HEK293T (cell line): ENCODE data around the gene CCDC86.

ENCODE experiments used
- CTCF ChIA-PET: fragments of 350-600 bp; formaldehyde crosslinking; extraction: SDS; loops from one replicate; lab custom pipeline; 2021; ENCODE audit warnings: antibody characterized with exemption, inconsistent platforms; lab: Yijun Ruan, JAX
- POLR2A ChIA-PET: fragments of 350-600 bp; formaldehyde crosslinking; extraction: SDS; loops from one replicate; lab custom pipeline; 2020; ENCODE audit warnings: antibody characterized with exemption, inconsistent platforms; lab: Yijun Ruan, JAX
- DNase-seq: peaks from one replicate; pipeline ENCODE4 v3.0.0; 2012; ENCODE audit warnings: mixed read lengths; ENCODE audit errors: extremely low spot score
- ARNT ChIP-seq: fragments of 450-650 bp; IDR thresholded peaks from 2 replicates; pipeline ENCODE4 v1.6.1; 2017; ENCODE audit warnings: mild to moderate bottlenecking
- BHLHE40 ChIP-seq: fragments of 450-650 bp; IDR thresholded peaks from 2 replicates; pipeline ENCODE4 v1.6.1; 2016; ENCODE audit warnings: mild to moderate bottlenecking, moderate library complexity, borderline replicate concordance
- CTBP1 ChIP-seq: fragments of 450-650 bp; IDR thresholded peaks from 2 replicates; pipeline ENCODE4 v1.6.1; 2016; ENCODE audit warnings: borderline replicate concordance
- ELF4 ChIP-seq: fragments of 450-650 bp; IDR thresholded peaks from 2 replicates; pipeline ENCODE4 v1.6.1; 2017; ENCODE audit warnings: antibody characterized with exemption
- FOXA1 ChIP-seq: fragments of 450-650 bp; IDR thresholded peaks from 2 replicates; pipeline ENCODE4 v1.6.1; 2016; ENCODE audit warnings: mild to moderate bottlenecking
- FOXK2 ChIP-seq: fragments of 450-650 bp; IDR thresholded peaks from 2 replicates; pipeline ENCODE4 v1.6.1; 2016; ENCODE audit warnings: mild to moderate bottlenecking
- FOXM1 ChIP-seq: fragments of 450-650 bp; IDR thresholded peaks from 2 replicates; pipeline ENCODE4 v1.6.1; 2017; ENCODE audit warnings: mild to moderate bottlenecking, borderline replicate concordance
- HDGF ChIP-seq: fragments of 450-650 bp; IDR thresholded peaks from 2 replicates; pipeline ENCODE4 v1.6.1; 2017; ENCODE audit warnings: antibody characterized with exemption, borderline replicate concordance
- L3MBTL2 ChIP-seq: fragments of 450-650 bp; conservative IDR thresholded peaks from 2 replicates; pipeline ENCODE4 v1.6.1; 2016; ENCODE audit warnings: mild to moderate bottlenecking
- LEF1 ChIP-seq: fragments of 450-650 bp; IDR thresholded peaks from 2 replicates; pipeline ENCODE4 v1.6.1; 2017; ENCODE audit warnings: mild to moderate bottlenecking, borderline replicate concordance
- NFRKB ChIP-seq: fragments of 450-650 bp; IDR thresholded peaks from 2 replicates; pipeline ENCODE4 v1.6.1; 2016; ENCODE audit warnings: mild to moderate bottlenecking, moderate library complexity
- SP1 ChIP-seq: fragments of 450-650 bp; IDR thresholded peaks from 2 replicates; pipeline ENCODE4 v1.6.1; 2017
- SUZ12 ChIP-seq: fragments of 450-650 bp; IDR thresholded peaks from 2 replicates; pipeline ENCODE4 v1.6.1; 2016; ENCODE audit warnings: mild to moderate bottlenecking
- TARDBP ChIP-seq: fragments of 450-650 bp; IDR thresholded peaks from 2 replicates; pipeline ENCODE4 v1.6.1; 2016
- ZNF384 ChIP-seq: fragments of 450-650 bp; IDR thresholded peaks from 2 replicates; pipeline ENCODE4 v1.6.1; 2016
- TF ChIP-seq, protein P1 (sequence below): fragments of 450-650 bp; IDR thresholded peaks from 2 replicates; pipeline ENCODE4 v1.6.1; 2016

Gene CCDC86

GRCh38 chr11:60891103-60891741 lies 49.3 kb downstream of the CCDC86 start:
- POLR2A ChIA-PET = no interaction called here
- TF ChIP-seq ZNF384 = no peak
- no peak for TF ChIP-seq TARDBP
- TF ChIP-seq CTBP1 = no peak
- no peak for TF ChIP-seq NFRKB
- TF ChIP-seq FOXA1 = no peak
- no peak for TF ChIP-seq ARNT
- TF ChIP-seq SUZ12 = no peak
- no peak for TF ChIP-seq L3MBTL2
- TF ChIP-seq, protein P1, sequence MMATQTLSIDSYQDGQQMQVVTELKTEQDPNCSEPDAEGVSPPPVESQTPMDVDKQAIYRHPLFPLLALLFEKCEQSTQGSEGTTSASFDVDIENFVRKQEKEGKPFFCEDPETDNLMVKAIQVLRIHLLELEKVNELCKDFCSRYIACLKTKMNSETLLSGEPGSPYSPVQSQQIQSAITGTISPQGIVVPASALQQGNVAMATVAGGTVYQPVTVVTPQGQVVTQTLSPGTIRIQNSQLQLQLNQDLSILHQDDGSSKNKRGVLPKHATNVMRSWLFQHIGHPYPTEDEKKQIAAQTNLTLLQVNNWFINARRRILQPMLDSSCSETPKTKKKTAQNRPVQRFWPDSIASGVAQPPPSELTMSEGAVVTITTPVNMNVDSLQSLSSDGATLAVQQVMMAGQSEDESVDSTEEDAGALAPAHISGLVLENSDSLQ = no peak
- no peak for TF ChIP-seq HDGF
- no peak for TF ChIP-seq BHLHE40
- TF ChIP-seq ELF4 = no peak
- TF ChIP-seq FOXK2 = no peak
- no peak for TF ChIP-seq LEF1

DNA sequence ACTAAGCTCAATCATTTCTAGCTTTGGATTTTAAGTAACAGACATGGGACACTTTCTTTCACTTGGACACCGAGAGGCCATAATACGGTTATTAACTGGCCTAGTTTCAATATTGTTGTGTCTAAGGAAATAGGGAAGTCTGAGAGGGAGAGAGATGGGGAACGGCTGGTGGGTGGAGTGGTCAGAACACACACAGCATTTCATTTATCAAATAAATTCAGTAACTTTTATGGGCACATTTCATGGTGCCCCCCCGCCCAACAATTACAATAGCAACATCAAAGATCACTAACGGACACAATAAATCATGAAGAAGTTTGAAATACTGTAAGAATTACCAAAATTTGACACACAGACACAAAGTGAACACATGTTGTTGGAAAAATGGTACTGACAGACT lies 53.8 kb downstream of the CCDC86 start:
- POLR2A ChIA-PET = no interaction called here
- CTCF ChIA-PET = no interaction called here
- TF ChIP-seq LEF1 = no peak
- TF ChIP-seq SUZ12 = no peak
- TF ChIP-seq ELF4 = no peak
- TF ChIP-seq, protein P1 = no peak
- no peak for TF ChIP-seq FOXK2
- no peak for TF ChIP-seq CTBP1
- no peak for TF ChIP-seq BHLHE40
- no peak for TF ChIP-seq ZNF384
- TF ChIP-seq L3MBTL2 = no peak
- TF ChIP-seq TARDBP = no peak
- TF ChIP-seq SP1 = no peak
- no peak for TF ChIP-seq FOXA1
- TF ChIP-seq NFRKB = no peak
- TF ChIP-seq HDGF = no peak
- TF ChIP-seq ARNT = no peak
- TF ChIP-seq FOXM1 = no peak

More at GRCh38 chr11:60891103-60891741, 49.3 kb downstream of the CCDC86 start:
- DNase-seq = no peak
- CTCF ChIA-PET = interaction anchor here (1.2 to 2.2 kb wide), 2 partner anchors 8 to 12 kb away, joined by 3 to 12 read pairs; no protein-coding TSS in a partner anchor

GRCh38 chr11:60897496-60897895 lies 55.6 kb downstream of the CCDC86 start:
- DNase-seq = no peak
- ChIA-PET CTCF (no interaction called here), POLR2A (no interaction called here)
- TF ChIP-seq FOXM1 = no peak
- no peak for TF ChIP-seq LEF1
- TF ChIP-seq SUZ12 = no peak
- TF ChIP-seq, protein P1 = no peak

More for the DNA sequence above, 53.8 kb downstream of the CCDC86 start:
- no peak for DNase-seq

- CTCF ChIA-PET = interaction anchor here (0.6 to 1.6 kb wide), 14 partner anchors 8 to 297 kb away, joined by 3 to 23 read pairs (median 3); partner anchors contain the start of gene TMEM109
- DNase-seq = peak; percentile 71
- TF ChIP-seq BHLHE40 (no peak), ELF4 (no peak), FOXM1 (no peak), L3MBTL2 (no peak), TARDBP (no peak), HDGF (no peak), SP1 (no peak), SUZ12 (no peak)
- TF ChIP-seq, protein P1 = no peak
- POLR2A ChIA-PET = interaction anchor here (1.5 kb wide), 1 partner anchor 15 kb away, joined by 3 read pairs; the partner anchor contains the start of gene TMEM109
These were observed 57.4 kb downstream of the CCDC86 start for GRCh38 chr11:60899046-60899936.

DNA sequence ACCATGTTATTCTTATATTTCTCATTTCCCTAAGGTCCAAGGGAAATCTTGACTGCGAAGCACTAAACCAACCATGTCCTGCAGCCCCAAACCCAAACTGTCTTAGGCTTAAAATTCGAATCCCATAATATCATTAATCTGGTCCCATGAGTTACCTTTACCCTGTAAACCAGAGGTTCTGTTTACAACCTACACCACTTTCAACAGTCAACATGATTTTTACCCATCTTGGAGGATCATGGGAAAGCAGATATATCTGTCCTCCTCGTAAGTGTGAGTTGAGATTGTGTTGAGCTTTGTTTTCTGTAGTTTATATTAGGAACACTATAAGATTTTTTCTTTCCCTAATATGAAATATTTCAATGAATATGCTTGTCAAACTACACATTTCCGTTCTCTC lies 58.1 kb downstream of the CCDC86 start:
- ChIA-PET POLR2A (interaction anchor here (1.5 kb wide), 1 partner anchor 14 kb away, joined by 3 read pairs; the partner anchor contains the start of gene TMEM109), CTCF (interaction anchor here (0.6 to 1.6 kb wide), 16 partner anchors 7 to 1334 kb away, joined by 3 to 23 read pairs (median 3); partner anchors contain the start of gene TMEM109)
- DNase-seq = no peak
- no peak for TF ChIP-seq ZNF384
- no peak for TF ChIP-seq FOXA1
- no peak for TF ChIP-seq ELF4
- TF ChIP-seq FOXM1 = no peak
- TF ChIP-seq, protein P1 = no peak
- TF ChIP-seq NFRKB = no peak
- no peak for TF ChIP-seq ARNT
- TF ChIP-seq BHLHE40 = no peak
- no peak for TF ChIP-seq SUZ12
- TF ChIP-seq LEF1 = no peak
